CD4-positive, alpha-beta memory T cell (primary cell): ENCODE results near the gene PLK2. TPM values are rescaled to one million over a fixed set of nuclear protein-coding genes. Genes with fewer than 3 reads are reported as not detected.

Experiments
- CTCF ChIA-PET: fragments of 350-600 bp; sonication (Branson Sonifier 250); formaldehyde crosslinking; loops from one replicate; lab custom pipeline; 2021; ENCODE audit warnings: inconsistent platforms; ENCODE audit not compliant: partially characterized antibody; lab: Charles Lee
- POLR2A ChIA-PET: fragments of 350-600 bp; sonication (Branson Sonifier 250); formaldehyde crosslinking; loops from one replicate; lab custom pipeline; 2021; ENCODE audit not compliant: partially characterized antibody; lab: Charles Lee
- DNase-seq, 5 donors: peaks; one replicate each; pipeline versions ENCODE4 v3.0.0 to v3.0.0-alpha.2; 2020 to 2022; ENCODE audit warnings: mixed read lengths in 1 of 5
- H3K27ac ChIP-seq: one replicate; pipeline ENCODE4 v1.7.0; 2013; ENCODE audit warnings: low read depth, low read length
- H3K27me3 ChIP-seq: 2 replicates; pipeline ENCODE4 v1.7.0; 2013; ENCODE audit warnings: mild to moderate bottlenecking, low read length, moderate library complexity; ENCODE audit not compliant: insufficient read depth
- H3K36me3 ChIP-seq: 2 replicates; pipeline ENCODE4 v1.7.0; 2013; ENCODE audit warnings: mild to moderate bottlenecking, low read length, moderate library complexity; ENCODE audit not compliant: insufficient read depth
- H3K4me1 ChIP-seq: 2 replicates; pipeline ENCODE4 v1.7.0; 2013; ENCODE audit warnings: mild to moderate bottlenecking, low read length, moderate library complexity; ENCODE audit not compliant: insufficient read depth
- H3K4me3 ChIP-seq, 2 donors: one replicate each; pipeline ENCODE4 v1.7.0; 2013; ENCODE audit warnings: low read length in 2 of 2, mild to moderate bottlenecking in 1 of 2
- H3K9me3 ChIP-seq, 2 donors: one replicate each; pipeline ENCODE4 v1.7.0; 2013; ENCODE audit warnings: low read length in 2 of 2, control low read depth in 1 of 2; ENCODE audit not compliant: control insufficient read depth in 1 of 2
- H3K27ac Mint-ChIP-seq, 7 donors: one replicate each; pipeline ENCODE4 v1.8.0; 2020 to 2021; ENCODE audit warnings: mixed read lengths in 7 of 7, mild to moderate bottlenecking in 6 of 7, inconsistent platforms in 3 of 7, moderate library complexity in 3 of 7
- H3K27me3 Mint-ChIP-seq, 2 donors: one replicate each; pipeline ENCODE4 v1.8.0; 2020 to 2021; ENCODE audit warnings: mixed read lengths in 2 of 2
- H3K36me3 Mint-ChIP-seq, 2 donors: one replicate each; pipeline ENCODE4 v1.8.0; 2020 to 2021; ENCODE audit warnings: mixed read lengths in 2 of 2, inconsistent platforms in 1 of 2, mild to moderate bottlenecking in 1 of 2
- H3K4me1 Mint-ChIP-seq, 4 donors: one replicate each; pipeline ENCODE4 v1.8.0; 2020 to 2021; ENCODE audit warnings: mixed read lengths in 4 of 4, mild to moderate bottlenecking in 1 of 4
- H3K4me3 Mint-ChIP-seq, 8 donors: one replicate each; pipeline ENCODE4 v1.8.0; 2020 to 2021; ENCODE audit warnings: mixed read lengths in 8 of 8, mild to moderate bottlenecking in 7 of 8, moderate library complexity in 6 of 8, inconsistent platforms in 3 of 8
- H3K9me3 Mint-ChIP-seq, 8 donors: one replicate each; pipeline ENCODE4 v1.8.0; 2020 to 2021; ENCODE audit warnings: mixed read lengths in 8 of 8, mild to moderate bottlenecking in 5 of 8, inconsistent platforms in 3 of 8, moderate library complexity in 1 of 8
- intact Hi-C: fragments of 100-400 bp; cut with micrococcal nuclease; formaldehyde crosslinking; loops from one replicate; pipeline ENCODE4 v1.15.1; 2023
- polyA plus RNA-seq, 2 donors: library from polyadenylated mRNA; unstranded; fragments of 300-500 nt; fragmentation: Illumina TruSeq; gene quantifications; one replicate each; pipeline ENCODE4 v1.2.3, GENCODE V29; 2021
- total RNA-seq, 2 experiments: library from RNA; stranded (reverse); gene quantifications; one replicate each; pipeline ENCODE4 v1.2.3, GENCODE V29; 2021

PLK2 gene
- total and polyA plus RNA-seq, 4 experiments from 2014 or later, result 2.2 to 8.2 (median 6.4) TPM

- no peak for DNase-seq
- no peak overlapping the region for H3K27ac ChIP-seq
- no peaks in the 10 kb centered on the region for H3K9me3 ChIP-seq
- Mint-ChIP-seq H3K4me3 (no peak overlapping the region), H3K4me1 (peaks cover 0 to 4% (median 3%) of the 10 kb centered on the region in 4 donors), H3K27ac (no peak overlapping the region), H3K9me3 (no peaks in the 10 kb centered on the region), H3K27me3 (peaks cover 0 to 2% of the 10 kb centered on the region in 2 donors), H3K36me3 (no peaks in the 10 kb centered on the region)
- no peaks in the 10 kb centered on the region for H3K36me3 ChIP-seq
- intact Hi-C loops, result no loop called here
- ChIA-PET POLR2A (no interaction called here), CTCF (no interaction called here)
- no peak overlapping the region for H3K4me3 ChIP-seq
- no peaks in the 10 kb centered on the region for H3K27me3 ChIP-seq
- no peaks in the 10 kb centered on the region for H3K4me1 ChIP-seq
Observed at GRCh38 chr5:58437661-58438060, 22.2 kb downstream of the PLK2 start.

GRCh38 chr5:58431832-58432231 lies 28.1 kb downstream of the PLK2 start:
- H3K4me1 Mint-ChIP-seq, result peaks cover 0 to 4% (median 3%) of the 10 kb centered on the region in 4 donors
- Histone ChIP-seq H3K4me3 (no peak overlapping the region), H3K36me3 (no peaks in the 10 kb centered on the region), H3K4me1 (no peaks in the 10 kb centered on the region), H3K9me3 (no peaks in the 10 kb centered on the region), H3K27me3 (no peaks in the 10 kb centered on the region), H3K27ac (no peak overlapping the region)
- no peak for DNase-seq
- no peaks in the 10 kb centered on the region for H3K9me3 Mint-ChIP-seq
- ChIA-PET CTCF (no interaction called here), POLR2A (no interaction called here)
- no peak overlapping the region for H3K4me3 Mint-ChIP-seq
- intact Hi-C loops, result no loop called here
- H3K27ac Mint-ChIP-seq, result no peak overlapping the region
- H3K27me3 Mint-ChIP-seq, result no peaks in the 10 kb centered on the region
- no peaks in the 10 kb centered on the region for H3K36me3 Mint-ChIP-seq

DNA sequence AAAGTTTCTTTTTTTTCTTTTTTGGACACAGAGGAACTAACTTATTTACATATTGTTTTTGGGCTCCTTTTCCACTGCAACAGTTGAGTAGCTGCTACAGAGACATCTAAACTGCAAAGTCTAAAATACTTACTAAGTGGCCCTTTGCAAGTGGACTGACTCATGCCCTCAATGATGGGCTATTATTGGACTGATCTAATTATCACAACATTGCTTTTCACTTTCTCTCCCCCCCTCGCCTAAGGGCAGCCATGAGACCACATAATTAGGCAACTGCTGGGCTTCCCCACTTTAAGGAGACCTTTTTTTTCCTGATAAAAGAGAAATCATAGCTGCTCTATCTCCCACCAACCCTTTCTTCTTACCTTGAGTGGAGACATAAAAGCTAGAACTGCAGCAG lies 47.0 kb downstream of the PLK2 start:
- no peaks in the 10 kb centered on the region for H3K36me3 Mint-ChIP-seq
- CTCF ChIA-PET, result no interaction called here

DNA sequence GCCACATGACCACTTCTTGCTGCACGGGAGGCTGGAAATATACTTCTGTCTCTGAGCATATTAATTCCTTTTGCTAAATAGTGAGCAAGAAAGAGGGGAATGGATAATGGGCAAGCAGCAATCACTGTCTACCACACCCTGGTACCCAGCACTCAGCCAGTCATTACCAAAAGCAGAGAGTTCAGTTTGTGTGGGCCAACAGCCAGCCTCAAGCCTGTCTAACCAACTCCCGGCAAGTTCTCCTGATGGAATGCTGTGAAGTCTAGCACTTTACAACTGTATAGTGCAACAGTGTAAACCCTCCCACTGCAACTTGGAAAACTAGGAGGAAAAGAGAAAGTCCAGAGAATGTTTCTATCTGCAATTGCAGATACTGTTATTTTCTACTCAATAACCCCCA lies 47.8 kb downstream of the PLK2 start:
- no peaks in the 10 kb centered on the region for H3K36me3 ChIP-seq
- Mint-ChIP-seq H3K9me3 (no peaks in the 10 kb centered on the region), H3K4me3 (no peak overlapping the region), H3K27ac (no peak overlapping the region), H3K36me3 (no peaks in the 10 kb centered on the region), H3K4me1 (no peaks in the 10 kb centered on the region), H3K27me3 (peaks cover 12 to 20% of the 10 kb centered on the region in 2 donors)
- ChIA-PET CTCF (no interaction called here), POLR2A (no interaction called here)
- intact Hi-C loops, result no loop called here
- no peak overlapping the region for H3K4me3 ChIP-seq
- DNase-seq, result no peak
- H3K27ac ChIP-seq, result no peak overlapping the region
- H3K4me1 ChIP-seq, result no peaks in the 10 kb centered on the region
- H3K9me3 ChIP-seq, result no peaks in the 10 kb centered on the region
- H3K27me3 ChIP-seq, result peaks cover 3% of the 10 kb centered on the region

More for the DNA sequence above, 47.0 kb downstream of the PLK2 start:
- intact Hi-C loops, result no loop called here
- Histone ChIP-seq H3K36me3 (no peaks in the 10 kb centered on the region), H3K4me3 (no peak overlapping the region), H3K9me3 (no peaks in the 10 kb centered on the region), H3K27me3 (peaks cover 3% of the 10 kb centered on the region), H3K27ac (no peak overlapping the region), H3K4me1 (no peaks in the 10 kb centered on the region)
- H3K4me1 Mint-ChIP-seq, result no peaks in the 10 kb centered on the region
- H3K4me3 Mint-ChIP-seq, result no peak overlapping the region
- H3K27me3 Mint-ChIP-seq, result peaks cover 12 to 20% of the 10 kb centered on the region in 2 donors
- POLR2A ChIA-PET, result no interaction called here
- H3K9me3 Mint-ChIP-seq, result no peaks in the 10 kb centered on the region
- DNase-seq, result no peak
- no peak overlapping the region for H3K27ac Mint-ChIP-seq

DNA sequence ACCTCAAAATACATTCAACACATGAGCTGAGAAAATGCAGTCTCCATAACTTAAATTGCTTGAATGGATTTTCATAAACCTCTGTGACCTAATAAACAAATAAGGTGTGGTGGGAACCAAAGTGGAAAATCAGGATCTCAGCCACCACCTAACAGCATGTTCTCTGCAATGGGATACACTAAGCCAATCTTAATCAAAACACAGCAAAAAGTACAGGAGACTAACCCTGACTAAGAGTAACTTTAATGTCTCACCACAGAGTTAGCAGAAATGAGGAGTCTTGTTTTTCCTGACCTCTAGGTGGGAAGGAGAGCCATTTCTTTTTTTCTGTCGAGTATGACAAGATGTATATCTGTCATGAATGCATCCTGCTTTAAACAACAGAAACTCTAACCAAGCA lies 48.5 kb downstream of the PLK2 start:
- no peaks in the 10 kb centered on the region for H3K36me3 ChIP-seq
- DNase-seq, result no peak
- H3K27me3 ChIP-seq, result peaks cover 3% of the 10 kb centered on the region
- Mint-ChIP-seq H3K27me3 (peaks cover 11 to 18% of the 10 kb centered on the region in 2 donors), H3K9me3 (no peaks in the 10 kb centered on the region), H3K4me3 (no peak overlapping the region), H3K27ac (no peak overlapping the region), H3K36me3 (no peaks in the 10 kb centered on the region), H3K4me1 (no peaks in the 10 kb centered on the region)
- POLR2A ChIA-PET, result no interaction called here
- CTCF ChIA-PET, result no interaction called here
- H3K4me3 ChIP-seq, result no peak overlapping the region
- intact Hi-C loops, result no loop called here
- no peaks in the 10 kb centered on the region for H3K4me1 ChIP-seq
- no peaks in the 10 kb centered on the region for H3K9me3 ChIP-seq
- H3K27ac ChIP-seq, result no peak overlapping the region

GRCh38 chr5:58410441-58410840 lies 49.4 kb downstream of the PLK2 start:
- Histone ChIP-seq H3K36me3 (no peaks in the 10 kb centered on the region), H3K4me1 (no peaks in the 10 kb centered on the region), H3K9me3 (no peaks in the 10 kb centered on the region), H3K4me3 (no peak overlapping the region), H3K27me3 (peaks cover 3% of the 10 kb centered on the region), H3K27ac (no peak overlapping the region)
- Mint-ChIP-seq H3K27me3 (peaks cover 11 to 13% of the 10 kb centered on the region in 2 donors), H3K4me1 (no peaks in the 10 kb centered on the region), H3K9me3 (no peaks in the 10 kb centered on the region), H3K27ac (no peak overlapping the region), H3K4me3 (no peak overlapping the region), H3K36me3 (no peaks in the 10 kb centered on the region)
- no peak for DNase-seq
- ChIA-PET POLR2A (no interaction called here), CTCF (no interaction called here)
- intact Hi-C loops, result no loop called here

- POLR2A ChIA-PET, result no interaction called here
- Histone ChIP-seq H3K27ac (no peak overlapping the region), H3K9me3 (no peaks in the 10 kb centered on the region), H3K36me3 (no peaks in the 10 kb centered on the region), H3K4me1 (no peaks in the 10 kb centered on the region), H3K27me3 (peaks cover 3% of the 10 kb centered on the region), H3K4me3 (no peak overlapping the region)
- intact Hi-C loops, result no loop called here
- Mint-ChIP-seq H3K4me3 (no peak overlapping the region), H3K27me3 (peaks cover 7 to 11% of the 10 kb centered on the region in 2 donors), H3K36me3 (no peaks in the 10 kb centered on the region), H3K4me1 (no peaks in the 10 kb centered on the region), H3K9me3 (no peaks in the 10 kb centered on the region), H3K27ac (no peak overlapping the region)
- no peak for DNase-seq
- CTCF ChIA-PET, result no interaction called here
Observed at GRCh38 chr5:58407042-58407719, 52.7 kb downstream of the PLK2 start.
